HepG2 (cell line): ENCODE results near the gene FSIP1. TPM values are rescaled to one million over a fixed set of nuclear protein-coding genes. Genes with fewer than 3 reads are reported as not detected.

ENCODE experiments used
- ATAC-seq: fragments of 200-7000 bp; cut with Tn5 transposase; 3 replicates; pipeline ENCODE4 v1.9.1; 2020; ENCODE audit warnings: mild to moderate bottlenecking, moderate library complexity
- BruUV-seq: library from RNA; stranded (reverse); fragments of 400-500 nt; replicated peaks from 2 replicates; lab custom pipeline; 2021; lab: Mats Ljungman, UMichigan
- CTCF ChIA-PET: fragments of 300-600 bp; formaldehyde crosslinking; extraction: SDS; loops from one replicate; lab custom pipeline; 2021; ENCODE audit warnings: low total read pairs, inconsistent platforms, low intra/inter-chr PET ratio; lab: Yijun Ruan, JAX
- POLR2A ChIA-PET: fragments of 350-600 bp; sonication (Branson Sonifier 250); formaldehyde crosslinking; loops from one replicate; lab custom pipeline; 2020; ENCODE audit warnings: antibody characterized with exemption, inconsistent platforms; lab: Yijun Ruan, JAX
- DNase-seq: peaks from one replicate; pipeline ENCODE4 v3.0.0-alpha.2; 2015; ENCODE audit warnings: low spot score
- FAIRE-seq: peaks from 3 replicates; lab custom pipeline; 2011; peaks lifted over from hg19 to GRCh38; lab: Jason Lieb, UNC
- H2AFZ ChIP-seq: one replicate; pipeline ENCODE4 v1.6.1; 2011; ENCODE audit warnings: low read length, inconsistent platforms
- H3K27ac ChIP-seq: fragments of 300-600 bp; 3 replicates; pipeline ENCODE4 v1.8.0; 2011; ENCODE audit warnings: mixed run types, mild to moderate bottlenecking, mixed read lengths, low read length, inconsistent platforms; ENCODE audit not compliant: insufficient read depth; ENCODE audit errors: extremely low read length
- H3K27me3 ChIP-seq, 2 experiments: fragments of 200-600 bp in 1 of 2; 2 replicates in 1 of 2; 3 replicates in 1 of 2; pipeline versions ENCODE4 v1.6.0 to v1.8.0; 2011; ENCODE audit warnings: low read length in 2 of 2, mild to moderate bottlenecking in 2 of 2, moderate library complexity in 2 of 2, inconsistent platforms in 1 of 2; ENCODE audit not compliant: insufficient read depth in 2 of 2, control insufficient read depth in 1 of 2
- H3K36me3 ChIP-seq, 2 experiments: fragments of 200-600 bp in 1 of 2; replicated peaks in 1 of 2; 2 replicates in 1 of 2; 3 replicates in 1 of 2; pipeline versions ENCODE4 v1.5.1 to v1.8.0; 2011; ENCODE audit warnings: low read length in 2 of 2, inconsistent platforms in 1 of 2; ENCODE audit not compliant: insufficient read depth in 2 of 2, control insufficient read depth in 1 of 2
- H3K4me1 ChIP-seq: 2 replicates; pipeline ENCODE4 v1.5.1; 2012; ENCODE audit warnings: low read length, inconsistent platforms; ENCODE audit not compliant: insufficient read depth
- H3K4me2 ChIP-seq: 2 replicates; pipeline ENCODE4 v1.6.0; 2011; ENCODE audit warnings: low read depth, low read length, inconsistent platforms
- H3K4me3 ChIP-seq, 3 experiments: fragments of 200-600 bp in 1 of 3; sonication (generic), shearing (Covaris generic) in 1 of 3; replicated peaks in 1 of 3; 2 replicates each; pipeline ENCODE4 v1.5.1; 2011 to 2016; ENCODE audit warnings: low read length in 3 of 3, inconsistent platforms in 2 of 3, low read depth in 2 of 3, mild to moderate bottlenecking in 2 of 3, control low read depth in 1 of 3, mixed read lengths in 1 of 3; ENCODE audit not compliant: insufficient read depth in 1 of 3
- H3K79me2 ChIP-seq: one replicate; pipeline ENCODE4 v1.6.1; 2011; ENCODE audit warnings: low read length, inconsistent platforms; ENCODE audit not compliant: insufficient read depth
- H3K9ac ChIP-seq: 2 replicates; pipeline ENCODE4 v1.6.0; 2011; ENCODE audit warnings: mild to moderate bottlenecking, low read depth, low read length, inconsistent platforms; ENCODE audit not compliant: insufficient read depth
- H3K9me3 ChIP-seq: 2 replicates; pipeline ENCODE4 v1.5.1; 2012; ENCODE audit warnings: mild to moderate bottlenecking, low read length
- H4K20me1 ChIP-seq: 2 replicates; pipeline ENCODE4 v1.6.0; 2011; ENCODE audit warnings: inconsistent platforms, mild to moderate bottlenecking, low read length, moderate library complexity; ENCODE audit not compliant: insufficient read depth
- AGO2 ChIP-seq: fragments of 200-400 bp; formaldehyde crosslinking; optimal IDR thresholded peaks from 2 replicates; pipeline ENCODE3; 2017; ENCODE audit warnings: mild to moderate bottlenecking, low read depth, low read length, moderate library complexity
- ETV5 ChIP-seq: IDR thresholded peaks from 2 replicates; pipeline ENCODE4 v1.6.1; 2018; ENCODE audit warnings: missing biosample characterization, missing genetic modification reagents, inconsistent platforms, borderline replicate concordance
- ISL2 ChIP-seq: sonication (generic); formaldehyde crosslinking; IDR thresholded peaks from 2 replicates; pipeline ENCODE4 v1.5.0; 2020; ENCODE audit warnings: missing genetic modification reagents
- RBM22 ChIP-seq: fragments of 200-400 bp; formaldehyde crosslinking; optimal IDR thresholded peaks from 2 replicates; pipeline ENCODE3; 2017; ENCODE audit warnings: mild to moderate bottlenecking, low read length, moderate library complexity
- SCMH1 ChIP-seq: sonication (generic); formaldehyde crosslinking; IDR thresholded peaks from 2 replicates; pipeline ENCODE4 v1.9.0; 2021; ENCODE audit warnings: missing genetic modification reagents, mild to moderate bottlenecking, borderline replicate concordance
- SRSF4 ChIP-seq: fragments of 200-400 bp; formaldehyde crosslinking; IDR thresholded peaks from one replicate; pipeline ENCODE4 v1.6.1; 2018; ENCODE audit warnings: mild to moderate bottlenecking, low read depth, low read length, moderate library complexity; ENCODE audit not compliant: poor library complexity, severe bottlenecking
- SSRP1 ChIP-seq: IDR thresholded peaks from 2 replicates; pipeline ENCODE4 v1.6.1; 2016; ENCODE audit warnings: control low read depth
- ZNF431 ChIP-seq: sonication (generic); formaldehyde crosslinking; IDR thresholded peaks from 2 replicates; pipeline ENCODE4 v1.9.0; 2022; ENCODE audit warnings: missing genetic modification reagents, low read depth, mild to moderate bottlenecking, borderline replicate concordance
- ZNF451 ChIP-seq: sonication (generic); formaldehyde crosslinking; IDR thresholded peaks from 2 replicates; pipeline ENCODE4 v1.5.0; 2020; ENCODE audit warnings: mild to moderate bottlenecking, missing genetic modification reagents
- ZNF546 ChIP-seq: sonication (generic); formaldehyde crosslinking; conservative IDR thresholded peaks from 2 replicates; pipeline ENCODE4 v1.8.1; 2023; ENCODE audit warnings: mild to moderate bottlenecking, missing genetic modification reagents
- WGBS: methylation state at CpG from one replicate; pipeline ENCODE4 v1.1.6; 2017; ENCODE audit warnings: low lambda C conversion rate; 5-methylcytosine and 5-hydroxymethylcytosine counted together
- in situ Hi-C: cut with HindIII; loops from 2 replicates; pipeline ENCODE4 v1.10.0; 2017; ENCODE audit warnings: low pct_unique_long_range_greater_than_20kb; ENCODE audit not compliant: extremely low pct_ligation_motif_present
- intact Hi-C: fragments of 100-400 bp; cut with micrococcal nuclease; formaldehyde crosslinking; loops from one replicate; pipeline ENCODE4 v1.10.0; 2022; ENCODE audit not compliant: unreplicated experiment
- polyA plus RNA-seq, 8 experiments: library from polyadenylated mRNA; depleted of rRNA in 3 of 8; stranded (reverse) in 7 of 8; unstranded in 1 of 8; fragments of >200 nt; fragmentation: Illumina TruSeq in 4 of 8; extraction: Trizol in 4 of 8; gene quantifications; 2 replicates each; pipeline versions ENCODE4 v1.2.1 to v1.2.3, GENCODE V29; 2011 to 2016; ENCODE audit warnings: low read depth in 4 of 8, missing spikeins in 1 of 8, mixed read lengths in 1 of 8; ENCODE audit not compliant: insufficient read depth in 1 of 8
- total RNA-seq, 5 experiments: library from RNA; depleted of rRNA; stranded (reverse); fragments of >200 nt; fragmentation: Illumina TruSeq; extraction: Trizol; gene quantifications; 2 replicates each; pipeline ENCODE4 v1.2.3, GENCODE V29; 2016; ENCODE audit warnings: low read depth in 1 of 5
- TF ChIP-seq, protein P1 (sequence below): sonication (generic); formaldehyde crosslinking; IDR thresholded peaks from 2 replicates; pipeline ENCODE4 v1.8.1; 2022; ENCODE audit warnings: low read depth, mild to moderate bottlenecking, missing genetic modification reagents
- TF ChIP-seq, protein P2 (sequence below): sonication (generic); formaldehyde crosslinking; IDR thresholded peaks from 2 replicates; pipeline ENCODE4 v1.5.0; 2020; ENCODE audit warnings: missing genetic modification reagents
- TF ChIP-seq, protein P3 (sequence below): sonication (generic); formaldehyde crosslinking; IDR thresholded peaks from 2 replicates; pipeline ENCODE4 v1.8.0; 2022; ENCODE audit warnings: mild to moderate bottlenecking, missing genetic modification reagents, moderate library complexity

The FSIP1 gene
- total and polyA plus RNA-seq, 2 of the 13 experiments (the other 11 are each of a cell fraction or from before 2014, with no cell fraction given) = 0.18 TPM; not detected in 1

DNA sequence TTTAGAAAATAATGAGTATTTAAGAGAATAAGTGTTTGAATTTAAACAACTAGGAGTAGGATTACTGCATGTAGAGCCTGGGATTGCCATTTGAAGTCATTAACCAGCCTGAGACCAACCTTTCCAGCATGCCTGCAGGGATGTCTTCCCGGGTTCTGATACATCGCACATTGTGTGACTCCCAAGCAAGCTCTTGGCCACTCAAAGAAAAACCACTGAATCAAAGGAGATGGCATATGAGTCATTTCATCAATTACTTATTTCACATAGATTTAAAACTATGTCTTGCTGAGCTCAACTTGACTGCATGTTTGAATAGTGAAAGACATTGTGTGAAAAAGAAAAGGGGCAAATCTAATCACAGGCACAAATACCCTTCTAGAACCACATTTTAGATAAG is 216.8 kb downstream of the FSIP1 start:
- Histone ChIP-seq H3K4me2 (no peak overlapping the region), H3K27ac (no peak overlapping the region), H3K9ac (no peak overlapping the region), H3K9me3 (no peaks in the 10 kb centered on the region)
- no peak for DNase-seq
- no peak for FAIRE-seq
- no TSS peak for BruUV-seq
- no peak for TF ChIP-seq AGO2
- TF ChIP-seq RBM22 = no peak
- TF ChIP-seq, all 625 proteins: peak for 0
- no peaks in the 10 kb centered on the region for H4K20me1 ChIP-seq
- no peaks in the 10 kb centered on the region for H3K36me3 ChIP-seq
- H3K4me1 ChIP-seq = no peaks in the 10 kb centered on the region
- 56% methylated on average over 2 of the region's 2 CpGs for WGBS
- intact Hi-C loops (no loop called here), in situ Hi-C loops (no loop called here)
- H3K4me3 ChIP-seq = no peak overlapping the region
- no peak overlapping the region for H2AFZ ChIP-seq
- ATAC-seq = no peak
- H3K79me2 ChIP-seq = no peaks in the 10 kb centered on the region
- POLR2A ChIA-PET = no interaction called here
- H3K27me3 ChIP-seq = 0 out of 5 replicates have a peak, but pooled peaks cover 0 to 3% of the 10 kb centered on the region in 2 experiments
- CTCF ChIA-PET = no interaction called here

DNA sequence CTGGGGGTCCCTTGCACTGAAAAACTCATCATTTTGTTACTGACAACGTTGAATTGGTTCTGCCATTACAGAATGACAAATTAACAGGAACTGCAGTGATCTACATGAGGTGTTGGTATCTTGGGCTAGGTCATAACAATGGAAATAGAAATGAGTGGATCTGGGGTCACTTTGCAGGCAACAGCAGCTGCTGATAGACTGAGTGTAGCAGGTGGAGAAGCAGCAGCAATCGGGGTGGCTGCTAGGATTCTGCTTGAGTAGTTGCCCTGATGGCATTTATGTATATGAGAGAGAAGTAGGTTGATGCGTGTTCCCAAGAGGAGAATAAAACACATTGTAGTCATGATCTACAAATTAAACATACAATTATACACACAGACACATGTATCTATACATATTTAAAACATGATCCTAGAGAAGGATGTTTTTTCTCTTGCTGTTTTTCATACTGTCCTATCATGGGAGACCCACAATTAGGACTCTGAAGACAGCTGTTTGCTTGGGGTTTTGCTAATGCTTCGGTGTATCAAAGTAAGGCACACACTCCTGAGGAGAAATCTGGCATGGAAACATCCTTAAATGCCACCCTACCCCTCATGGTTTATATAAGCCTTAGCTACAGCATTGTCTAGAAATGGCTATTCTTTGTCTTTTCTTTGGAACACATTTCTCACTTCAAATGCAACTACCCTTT is 217.5 kb downstream of the FSIP1 start:
- Histone ChIP-seq H3K36me3 (no peaks in the 10 kb centered on the region), H4K20me1 (no peaks in the 10 kb centered on the region), H3K4me1 (no peaks in the 10 kb centered on the region), H3K27me3 (0 out of 5 replicates have a peak, but pooled peaks cover 0 to 3% of the 10 kb centered on the region in 2 experiments), H3K4me3 (no peak overlapping the region), H3K9me3 (no peaks in the 10 kb centered on the region), H3K27ac (no peak overlapping the region), H3K9ac (no peak overlapping the region), H3K4me2 (no peak overlapping the region), H2AFZ (no peak overlapping the region), H3K79me2 (no peaks in the 10 kb centered on the region)
- intact Hi-C loops (no loop called here), in situ Hi-C loops (no loop called here)
- no TSS peak for BruUV-seq
- POLR2A ChIA-PET = no interaction called here
- CTCF ChIA-PET = no interaction called here
- FAIRE-seq = no peak
- ATAC-seq = no peak
- 14% methylated on average over 4 of the region's 4 CpGs for WGBS
- no peak for DNase-seq
- TF ChIP-seq, protein P1, sequence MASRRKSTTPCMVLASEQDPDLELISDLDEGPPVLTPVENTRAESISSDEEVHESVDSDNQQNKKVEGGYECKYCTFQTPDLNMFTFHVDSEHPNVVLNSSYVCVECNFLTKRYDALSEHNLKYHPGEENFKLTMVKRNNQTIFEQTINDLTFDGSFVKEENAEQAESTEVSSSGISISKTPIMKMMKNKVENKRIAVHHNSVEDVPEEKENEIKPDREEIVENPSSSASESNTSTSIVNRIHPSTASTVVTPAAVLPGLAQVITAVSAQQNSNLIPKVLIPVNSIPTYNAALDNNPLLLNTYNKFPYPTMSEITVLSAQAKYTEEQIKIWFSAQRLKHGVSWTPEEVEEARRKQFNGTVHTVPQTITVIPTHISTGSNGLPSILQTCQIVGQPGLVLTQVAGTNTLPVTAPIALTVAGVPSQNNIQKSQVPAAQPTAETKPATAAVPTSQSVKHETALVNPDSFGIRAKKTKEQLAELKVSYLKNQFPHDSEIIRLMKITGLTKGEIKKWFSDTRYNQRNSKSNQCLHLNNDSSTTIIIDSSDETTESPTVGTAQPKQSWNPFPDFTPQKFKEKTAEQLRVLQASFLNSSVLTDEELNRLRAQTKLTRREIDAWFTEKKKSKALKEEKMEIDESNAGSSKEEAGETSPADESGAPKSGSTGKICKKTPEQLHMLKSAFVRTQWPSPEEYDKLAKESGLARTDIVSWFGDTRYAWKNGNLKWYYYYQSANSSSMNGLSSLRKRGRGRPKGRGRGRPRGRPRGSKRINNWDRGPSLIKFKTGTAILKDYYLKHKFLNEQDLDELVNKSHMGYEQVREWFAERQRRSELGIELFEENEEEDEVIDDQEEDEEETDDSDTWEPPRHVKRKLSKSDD (CRISPR knock-in tag) = no peak
- TF ChIP-seq ISL2 (CRISPR knock-in tag) (no peak), ZNF431 (no peak), ETV5 (no peak), SCMH1 (no peak), ZNF546 (CRISPR knock-in tag) (no peak), SSRP1 (CRISPR knock-in tag) (no peak), SRSF4 (no peak), ZNF451 (CRISPR knock-in tag) (no peak)
- TF ChIP-seq, protein P2, sequence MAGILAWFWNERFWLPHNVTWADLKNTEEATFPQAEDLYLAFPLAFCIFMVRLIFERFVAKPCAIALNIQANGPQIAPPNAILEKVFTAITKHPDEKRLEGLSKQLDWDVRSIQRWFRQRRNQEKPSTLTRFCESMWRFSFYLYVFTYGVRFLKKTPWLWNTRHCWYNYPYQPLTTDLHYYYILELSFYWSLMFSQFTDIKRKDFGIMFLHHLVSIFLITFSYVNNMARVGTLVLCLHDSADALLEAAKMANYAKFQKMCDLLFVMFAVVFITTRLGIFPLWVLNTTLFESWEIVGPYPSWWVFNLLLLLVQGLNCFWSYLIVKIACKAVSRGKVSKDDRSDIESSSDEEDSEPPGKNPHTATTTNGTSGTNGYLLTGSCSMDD (CRISPR knock-in tag) = no peak
- TF ChIP-seq, protein P3, sequence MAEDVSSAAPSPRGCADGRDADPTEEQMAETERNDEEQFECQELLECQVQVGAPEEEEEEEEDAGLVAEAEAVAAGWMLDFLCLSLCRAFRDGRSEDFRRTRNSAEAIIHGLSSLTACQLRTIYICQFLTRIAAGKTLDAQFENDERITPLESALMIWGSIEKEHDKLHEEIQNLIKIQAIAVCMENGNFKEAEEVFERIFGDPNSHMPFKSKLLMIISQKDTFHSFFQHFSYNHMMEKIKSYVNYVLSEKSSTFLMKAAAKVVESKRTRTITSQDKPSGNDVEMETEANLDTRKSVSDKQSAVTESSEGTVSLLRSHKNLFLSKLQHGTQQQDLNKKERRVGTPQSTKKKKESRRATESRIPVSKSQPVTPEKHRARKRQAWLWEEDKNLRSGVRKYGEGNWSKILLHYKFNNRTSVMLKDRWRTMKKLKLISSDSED (CRISPR knock-in tag) = no peak
